Ascending aorta (tissue), 2 donors: ENCODE data around the gene EPC1. TPM values are rescaled to one million over a fixed set of nuclear protein-coding genes. Genes with fewer than 3 reads are reported as not detected.
"Not testable (repeated sequence)": the region's sequence is repeated elsewhere in the genome, so short reads cannot be mapped to it uniquely, and the experiment has no call there.

Experiments used
- DNase-seq, 2 donors: peaks; one replicate each; pipeline ENCODE4 v3.0.0-alpha.2; 2019; ENCODE audit warnings: low spot score in 2 of 2
- H3K27ac ChIP-seq, 2 donors: fragments of 200-600 bp; sonication (generic); one replicate each; pipeline ENCODE4 v1.5.1; 2016 to 2017; ENCODE audit warnings: mild to moderate bottlenecking in 1 of 2
- H3K27me3 ChIP-seq: fragments of 200-600 bp; sonication (generic); one replicate; pipeline ENCODE4 v1.5.1; 2017
- H3K36me3 ChIP-seq, 2 donors: fragments of 200-600 bp; sonication (generic); one replicate each; pipeline ENCODE4 v1.5.1; 2016
- H3K4me1 ChIP-seq, 2 donors: fragments of 200-600 bp; sonication (generic); one replicate each; pipeline ENCODE4 v1.5.1; 2016 to 2017; ENCODE audit warnings: mild to moderate bottlenecking in 1 of 2
- H3K4me3 ChIP-seq, 2 donors: fragments of 200-600 bp; sonication (generic); one replicate each; pipeline ENCODE4 v1.5.1; 2016 to 2017; ENCODE audit warnings: mild to moderate bottlenecking in 1 of 2
- H3K9me3 ChIP-seq, 2 donors: fragments of 200-600 bp; sonication (generic); one replicate each; pipeline ENCODE4 v1.5.1; 2016
- CTCF ChIP-seq, 3 experiments: fragments of 200-600 bp in 2 of 3; fragments of 450-650 bp in 1 of 3; sonication (generic) in 2 of 3; IDR thresholded peaks; one replicate each; pipeline ENCODE4 v1.5.1; 2016 to 2019; ENCODE audit warnings: antibody characterized with exemption in 3 of 3, mild to moderate bottlenecking in 1 of 3, moderate library complexity in 1 of 3
- intact Hi-C: fragments of 100-400 bp; cut with DNase I; formaldehyde crosslinking; loops from one replicate; pipeline ENCODE4 v1.15.1; 2023
- total RNA-seq: library from RNA; depleted of rRNA; stranded (reverse); fragments of >200 nt; gene quantifications from one replicate; pipeline ENCODE4 v1.1.0, GENCODE V29; 2016

The EPC1 gene
- total RNA-seq, 1 donor from 2014 or later: 31.4 TPM

GRCh38 chr10:32367793-32368453 is 21.0 kb upstream of the EPC1 start:
- H3K4me3 ChIP-seq: peak overlapping the region in 1 of 2 donors; percentile 24
- intact Hi-C loops: loop anchor here (1.0 to 5.0 kb wide), 3 partner anchors 21 to 176 kb away; partner anchors contain the start of gene EPC1

GRCh38 chr10:32366588-32366987 is 19.6 kb upstream of the EPC1 start:
- Histone ChIP-seq H3K9me3 (no peaks in the 10 kb centered on the region), H3K27me3 (no peaks in the 10 kb centered on the region), H3K4me1 (peaks cover 0 to 8% of the 10 kb centered on the region in 2 donors), H3K27ac (no peak overlapping the region), H3K36me3 (no peaks in the 10 kb centered on the region), H3K4me3 (no peak overlapping the region)
- intact Hi-C loops: loop anchor here (2.0 to 5.0 kb wide), 2 partner anchors 20 to 174 kb away; partner anchors contain the start of gene EPC1
- no peak for TF ChIP-seq CTCF (IDR thresholded peaks at IDR 0.05)
- DNase-seq: no peak

More at GRCh38 chr10:32367793-32368453, 21.0 kb upstream of the EPC1 start:
- H3K27me3 ChIP-seq: no peaks in the 10 kb centered on the region
- H3K27ac ChIP-seq: no peak overlapping the region
- no peak for DNase-seq
- peak; percentile 55 to 86 (median 65) for TF ChIP-seq CTCF (IDR thresholded peaks at IDR 0.05)
- H3K36me3 ChIP-seq: no peaks in the 10 kb centered on the region
- peaks cover 0 to 8% of the 10 kb centered on the region in 2 donors for H3K4me1 ChIP-seq
- no peaks in the 10 kb centered on the region for H3K9me3 ChIP-seq

GRCh38 chr10:32366111-32366510 is 19.2 kb upstream of the EPC1 start:
- no peak overlapping the region for H3K27ac ChIP-seq
- no peaks in the 10 kb centered on the region for H3K36me3 ChIP-seq
- intact Hi-C loops: loop anchor here (2.0 to 5.0 kb wide), 2 partner anchors 19 to 174 kb away; partner anchors contain the start of gene EPC1
- no peak overlapping the region for H3K4me3 ChIP-seq
- peaks cover 0 to 4% of the 10 kb centered on the region in 2 donors for H3K4me1 ChIP-seq
- no peaks in the 10 kb centered on the region for H3K9me3 ChIP-seq
- no peak for TF ChIP-seq CTCF (IDR thresholded peaks at IDR 0.05)
- no peaks in the 10 kb centered on the region for H3K27me3 ChIP-seq
- DNase-seq: no peak

GRCh38 chr10:32365404-32365803 is 18.4 kb upstream of the EPC1 start:
- H3K36me3 ChIP-seq, H3K4me1 ChIP-seq: not testable (repeated sequence)
- intact Hi-C loops: loop anchor here (5.0 kb wide), 1 partner anchor 173 kb away; no protein-coding TSS in a partner anchor

GRCh38 chr10:32362571-32362970 is 15.6 kb upstream of the EPC1 start:
- Histone ChIP-seq H3K4me1 (peaks cover 0 to 3% of the 10 kb centered on the region in 2 donors), H3K27ac (no peak overlapping the region), H3K36me3 (no peaks in the 10 kb centered on the region), H3K9me3 (no peaks in the 10 kb centered on the region), H3K4me3 (no peak overlapping the region), H3K27me3 (no peaks in the 10 kb centered on the region)
- DNase-seq: no peak
- intact Hi-C loops: no loop called here
- no peak for TF ChIP-seq CTCF (IDR thresholded peaks at IDR 0.05)

More at GRCh38 chr10:32365404-32365803, 18.4 kb upstream of the EPC1 start:
- H3K27ac ChIP-seq, H3K9me3 ChIP-seq, H3K4me3 ChIP-seq, H3K27me3 ChIP-seq, DNase-seq: not testable (repeated sequence)

- peaks cover 0 to 2% of the 10 kb centered on the region in 2 donors for H3K4me1 ChIP-seq
Observed at GRCh38 chr10:32360884-32361283, 13.9 kb upstream of the EPC1 start.

More at GRCh38 chr10:32360884-32361283, 13.9 kb upstream of the EPC1 start:
- TF ChIP-seq CTCF (IDR thresholded peaks at IDR 0.05): no peak
- Histone ChIP-seq H3K4me3 (no peak overlapping the region), H3K27me3 (no peaks in the 10 kb centered on the region), H3K36me3 (no peaks in the 10 kb centered on the region), H3K9me3 (no peaks in the 10 kb centered on the region), H3K27ac (no peak overlapping the region)
- intact Hi-C loops: no loop called here
- DNase-seq: no peak
